ENCODE measurements around the gene FNDC11.
A peak's percentile ranks its signal among the peaks of the same experiment; 100 is the strongest.
"Not testable (repeated sequence)": the region's sequence is repeated elsewhere in the genome, so short reads cannot be mapped to it uniquely, and the experiment has no call there.

Gene FNDC11

DNA sequence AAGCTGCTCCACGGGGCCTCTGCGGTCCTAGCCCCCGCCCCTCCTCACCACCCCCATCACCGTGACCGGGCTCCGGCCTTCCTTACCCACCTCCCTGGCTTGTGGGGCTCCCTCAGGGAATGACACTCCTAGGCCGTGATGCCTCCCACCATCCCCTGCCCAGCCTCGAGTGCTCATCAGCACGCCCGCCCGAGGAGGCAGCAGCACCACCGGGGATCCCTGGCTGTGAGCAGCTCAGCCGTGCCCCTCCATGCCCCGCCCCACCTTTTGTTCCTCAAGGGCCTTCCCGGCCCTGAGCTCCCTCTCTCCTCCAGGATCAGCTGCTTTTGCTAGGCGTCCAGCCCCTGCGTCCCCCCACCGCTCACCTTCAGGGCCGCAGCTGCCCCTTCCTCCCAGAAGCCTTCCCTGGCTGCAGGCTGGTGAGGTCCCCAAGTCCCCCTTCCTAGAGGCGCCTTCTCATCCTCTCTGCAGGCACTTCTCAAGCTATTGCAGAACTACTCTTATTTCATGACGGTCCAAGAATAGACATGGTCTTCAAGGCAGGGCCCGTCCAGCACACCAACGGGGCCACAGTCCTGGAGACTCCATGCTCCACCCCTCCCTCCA is 3.0 kb downstream of the FNDC11 start:
- Histone ChIP-seq H3K4me3 (replicated peaks; ENCODE audit: low read depth, low read length) (no peak overlapping the region), H3K27me3 (replicated peaks; ENCODE audit: control insufficient read depth, insufficient read depth, low read length) (no peaks in the 10 kb centered on the region), H3K36me3 (ENCODE audit: control insufficient read depth, insufficient read depth, low read length) (peaks cover 14% of the 10 kb centered on the region)
- DNase-seq (ENCODE audit: extremely low read depth, insufficient read length) = no peak
- TF ChIP-seq, protein P1, sequence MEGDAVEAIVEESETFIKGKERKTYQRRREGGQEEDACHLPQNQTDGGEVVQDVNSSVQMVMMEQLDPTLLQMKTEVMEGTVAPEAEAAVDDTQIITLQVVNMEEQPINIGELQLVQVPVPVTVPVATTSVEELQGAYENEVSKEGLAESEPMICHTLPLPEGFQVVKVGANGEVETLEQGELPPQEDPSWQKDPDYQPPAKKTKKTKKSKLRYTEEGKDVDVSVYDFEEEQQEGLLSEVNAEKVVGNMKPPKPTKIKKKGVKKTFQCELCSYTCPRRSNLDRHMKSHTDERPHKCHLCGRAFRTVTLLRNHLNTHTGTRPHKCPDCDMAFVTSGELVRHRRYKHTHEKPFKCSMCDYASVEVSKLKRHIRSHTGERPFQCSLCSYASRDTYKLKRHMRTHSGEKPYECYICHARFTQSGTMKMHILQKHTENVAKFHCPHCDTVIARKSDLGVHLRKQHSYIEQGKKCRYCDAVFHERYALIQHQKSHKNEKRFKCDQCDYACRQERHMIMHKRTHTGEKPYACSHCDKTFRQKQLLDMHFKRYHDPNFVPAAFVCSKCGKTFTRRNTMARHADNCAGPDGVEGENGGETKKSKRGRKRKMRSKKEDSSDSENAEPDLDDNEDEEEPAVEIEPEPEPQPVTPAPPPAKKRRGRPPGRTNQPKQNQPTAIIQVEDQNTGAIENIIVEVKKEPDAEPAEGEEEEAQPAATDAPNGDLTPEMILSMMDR (IDR thresholded peaks at IDR 0.05; ENCODE audit: insufficient read depth, low read length, poor library complexity, severe bottlenecking) = no peak

DNA sequence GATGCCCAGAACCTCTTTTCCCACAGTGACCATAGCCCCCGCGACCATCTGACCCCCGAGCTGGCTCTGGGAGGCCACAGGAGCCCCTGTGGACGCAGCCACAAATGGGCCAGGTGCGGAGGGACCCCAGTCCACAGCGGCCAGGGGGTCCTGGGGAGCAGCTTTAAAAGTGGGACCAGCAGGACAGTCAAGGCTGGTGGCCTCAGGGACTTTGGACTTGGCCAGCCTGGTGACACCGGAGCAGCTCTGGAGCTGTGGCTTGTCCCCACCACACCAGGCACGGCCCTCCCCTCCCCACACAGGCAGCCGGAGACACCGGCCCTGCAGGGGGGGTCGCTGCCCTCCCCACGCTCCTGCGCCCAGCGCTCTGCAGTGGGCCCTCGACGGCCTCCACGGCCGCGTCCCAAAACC is 3.5 kb downstream of the FNDC11 start:
- no peak for DNase-seq (ENCODE audit: extremely low read depth, insufficient read length)
- Histone ChIP-seq H3K4me3 (replicated peaks; ENCODE audit: low read depth, low read length) (no peak overlapping the region), H3K36me3 (ENCODE audit: control insufficient read depth, insufficient read depth, low read length) (peaks cover 15% of the 10 kb centered on the region), H3K27me3 (replicated peaks; ENCODE audit: control insufficient read depth, insufficient read depth, low read length) (no peaks in the 10 kb centered on the region)
- TF ChIP-seq, protein P1 (IDR thresholded peaks at IDR 0.05; ENCODE audit: insufficient read depth, low read length, poor library complexity, severe bottlenecking) = no peak

DNA sequence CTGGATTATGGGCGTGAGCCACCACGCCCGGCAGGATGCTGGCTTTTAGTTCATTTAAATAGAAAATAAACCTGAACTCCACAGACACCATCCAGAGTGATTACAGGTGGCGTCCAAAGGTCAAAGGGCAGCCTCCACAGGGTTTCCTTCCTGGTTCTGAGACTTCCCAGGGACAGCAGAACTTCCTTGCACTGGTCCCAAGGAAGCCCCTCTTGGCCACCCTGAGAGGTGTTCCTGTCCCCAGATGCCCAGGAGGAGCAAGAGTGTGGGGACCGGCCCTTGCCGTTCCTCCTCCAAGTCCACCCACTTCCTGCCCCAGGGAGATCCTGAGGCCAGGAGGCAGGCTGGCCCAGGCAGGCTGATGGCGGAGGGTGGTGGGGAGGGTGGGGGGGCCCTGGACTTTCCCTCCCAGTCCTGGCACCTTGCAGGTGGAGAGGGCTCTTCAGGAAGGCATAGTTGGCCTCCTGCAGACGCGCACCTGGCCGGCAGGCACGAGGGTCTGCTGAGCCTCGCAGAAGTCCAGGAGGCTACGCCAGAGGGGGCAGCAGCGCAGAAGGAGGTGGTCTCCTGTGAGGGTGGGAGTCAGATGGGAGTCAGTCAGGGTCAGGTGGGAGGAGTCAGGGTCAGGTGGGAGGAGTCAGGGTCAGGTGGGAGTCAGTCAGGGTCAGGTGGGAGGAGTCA is 5.0 kb downstream of the FNDC11 start:
- H3K4me3 ChIP-seq (replicated peaks; ENCODE audit: low read depth, low read length) = no peak overlapping the region
- no peaks in the 10 kb centered on the region for H3K27me3 ChIP-seq (replicated peaks; ENCODE audit: control insufficient read depth, insufficient read depth, low read length)
- DNase-seq (ENCODE audit: extremely low read depth, insufficient read length) = no peak
- TF ChIP-seq, protein P1 (IDR thresholded peaks at IDR 0.05; ENCODE audit: insufficient read depth, low read length, poor library complexity, severe bottlenecking) = no peak
- peaks cover 23% of the 10 kb centered on the region for H3K36me3 ChIP-seq (ENCODE audit: control insufficient read depth, insufficient read depth, low read length)

DNA sequence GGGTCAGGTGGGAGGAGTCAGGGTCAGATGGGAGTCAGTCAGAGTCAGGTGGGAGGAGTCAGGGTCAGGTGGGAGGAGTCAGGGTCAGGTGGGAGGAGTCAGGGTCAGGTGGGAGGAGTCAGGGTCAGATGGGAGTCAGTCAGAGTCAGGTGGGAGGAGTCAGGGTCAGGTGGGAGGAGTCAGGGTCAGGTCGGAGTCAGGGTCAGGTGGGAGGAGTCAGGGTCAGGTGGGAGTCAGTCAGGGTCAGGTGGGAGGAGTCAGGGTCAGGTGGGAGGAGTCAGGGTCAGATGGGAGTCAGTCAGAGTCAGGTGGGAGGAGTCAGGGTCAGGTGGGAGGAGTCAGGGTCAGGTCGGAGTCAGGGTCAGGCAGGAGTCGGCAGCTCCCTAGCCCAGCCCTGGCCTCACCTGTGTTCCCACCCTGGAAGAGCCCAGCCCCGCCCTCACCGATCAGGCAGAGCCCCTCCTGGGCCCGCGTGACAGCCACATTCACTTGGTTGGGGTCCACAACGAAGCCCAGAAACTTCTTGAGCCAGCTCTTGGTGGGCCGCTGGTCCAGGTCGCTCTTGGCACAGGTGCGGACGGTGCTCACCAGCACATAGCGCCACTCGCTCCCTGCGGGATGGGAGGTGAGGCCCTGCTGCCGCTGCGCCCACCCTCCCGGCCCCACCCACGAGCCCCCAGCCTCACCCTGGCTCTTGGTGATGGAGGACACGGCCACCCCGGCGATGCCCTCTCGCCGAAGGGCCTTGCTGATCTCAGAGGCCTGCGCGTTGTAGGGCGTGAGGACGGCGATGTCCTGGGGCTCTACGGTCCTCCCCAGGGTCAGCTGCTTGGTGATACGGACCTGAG is 5.8 kb downstream of the FNDC11 start:
- not testable (repeated sequence) for DNase-seq (ENCODE audit: extremely low read depth, insufficient read length); H3K27me3 ChIP-seq (replicated peaks; ENCODE audit: control insufficient read depth, insufficient read depth, low read length); H3K4me3 ChIP-seq (replicated peaks; ENCODE audit: low read depth, low read length)
- H3K36me3 ChIP-seq (ENCODE audit: control insufficient read depth, insufficient read depth, low read length) = peaks cover 27% of the 10 kb centered on the region

DNA sequence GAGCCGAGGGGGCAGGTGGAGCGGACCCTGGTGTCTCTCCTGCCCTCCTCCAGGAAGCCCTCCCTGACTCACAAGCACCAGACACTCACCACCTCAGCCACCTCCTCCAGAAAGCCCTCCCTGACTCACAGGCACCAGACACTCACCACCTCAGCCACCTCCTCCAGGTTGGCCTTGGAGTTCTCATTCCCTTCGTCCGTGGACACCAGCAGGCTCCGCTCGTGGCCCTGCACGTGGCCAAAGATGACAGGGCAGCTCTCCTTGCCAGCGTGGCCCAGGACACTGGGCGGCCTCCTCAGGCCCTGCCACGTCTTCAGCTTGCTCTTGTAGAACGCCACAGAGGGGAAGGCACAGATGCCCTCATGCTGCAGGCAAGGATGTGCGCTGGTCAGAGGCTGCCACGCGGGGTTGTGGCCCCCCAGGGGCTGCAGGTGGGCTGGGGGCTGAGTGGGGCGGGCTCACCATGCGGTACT is 6.4 kb downstream of the FNDC11 start:
- TF ChIP-seq, protein P1 (IDR thresholded peaks at IDR 0.05; ENCODE audit: insufficient read depth, low read length, poor library complexity, severe bottlenecking) = no peak
- H3K27me3 ChIP-seq (replicated peaks; ENCODE audit: control insufficient read depth, insufficient read depth, low read length) = no peaks in the 10 kb centered on the region

More for the DNA sequence above, 6.4 kb downstream of the FNDC11 start:
- peak; percentile 22 for DNase-seq (ENCODE audit: extremely low read depth, insufficient read length)
- peaks cover 33% of the 10 kb centered on the region for H3K36me3 ChIP-seq (ENCODE audit: control insufficient read depth, insufficient read depth, low read length)
- no peak overlapping the region for H3K4me3 ChIP-seq (replicated peaks; ENCODE audit: low read depth, low read length)
